HepG2 (cell line): Measurements from ENCODE around the gene MACROD2. TPM values are rescaled to one million over a fixed set of nuclear protein-coding genes. Genes with fewer than 3 reads are reported as not detected.

Source experiments
- ATAC-seq: fragments of 200-7000 bp; cut with Tn5 transposase; 3 replicates; pipeline ENCODE4 v1.9.1; 2020; ENCODE audit warnings: mild to moderate bottlenecking, moderate library complexity
- BruUV-seq: library from RNA; stranded (reverse); fragments of 400-500 nt; replicated peaks from 2 replicates; lab custom pipeline; 2021; lab: Mats Ljungman, UMichigan
- CTCF ChIA-PET: fragments of 300-600 bp; formaldehyde crosslinking; extraction: SDS; loops from one replicate; lab custom pipeline; 2021; ENCODE audit warnings: low total read pairs, inconsistent platforms, low intra/inter-chr PET ratio; lab: Yijun Ruan, JAX
- POLR2A ChIA-PET: fragments of 350-600 bp; sonication (Branson Sonifier 250); formaldehyde crosslinking; loops from one replicate; lab custom pipeline; 2020; ENCODE audit warnings: antibody characterized with exemption, inconsistent platforms; lab: Yijun Ruan, JAX
- DNase-seq: peaks from one replicate; pipeline ENCODE4 v3.0.0-alpha.2; 2015; ENCODE audit warnings: low spot score
- FAIRE-seq: peaks from 3 replicates; lab custom pipeline; 2011; peaks lifted over from hg19 to GRCh38; lab: Jason Lieb, UNC
- H2AFZ ChIP-seq: one replicate; pipeline ENCODE4 v1.6.1; 2011; ENCODE audit warnings: low read length, inconsistent platforms
- H3K27ac ChIP-seq: fragments of 300-600 bp; 3 replicates; pipeline ENCODE4 v1.8.0; 2011; ENCODE audit warnings: mixed run types, mild to moderate bottlenecking, mixed read lengths, low read length, inconsistent platforms; ENCODE audit not compliant: insufficient read depth; ENCODE audit errors: extremely low read length
- H3K27me3 ChIP-seq, 2 experiments: fragments of 200-600 bp in 1 of 2; 2 replicates in 1 of 2; 3 replicates in 1 of 2; pipeline versions ENCODE4 v1.6.0 to v1.8.0; 2011; ENCODE audit warnings: low read length in 2 of 2, mild to moderate bottlenecking in 2 of 2, moderate library complexity in 2 of 2, inconsistent platforms in 1 of 2; ENCODE audit not compliant: insufficient read depth in 2 of 2, control insufficient read depth in 1 of 2
- H3K36me3 ChIP-seq, 2 experiments: fragments of 200-600 bp in 1 of 2; replicated peaks in 1 of 2; 2 replicates in 1 of 2; 3 replicates in 1 of 2; pipeline versions ENCODE4 v1.5.1 to v1.8.0; 2011; ENCODE audit warnings: low read length in 2 of 2, inconsistent platforms in 1 of 2; ENCODE audit not compliant: insufficient read depth in 2 of 2, control insufficient read depth in 1 of 2
- H3K4me1 ChIP-seq: 2 replicates; pipeline ENCODE4 v1.5.1; 2012; ENCODE audit warnings: low read length, inconsistent platforms; ENCODE audit not compliant: insufficient read depth
- H3K4me2 ChIP-seq: 2 replicates; pipeline ENCODE4 v1.6.0; 2011; ENCODE audit warnings: low read depth, low read length, inconsistent platforms
- H3K4me3 ChIP-seq, 3 experiments: fragments of 200-600 bp in 1 of 3; sonication (generic), shearing (Covaris generic) in 1 of 3; replicated peaks in 1 of 3; 2 replicates each; pipeline ENCODE4 v1.5.1; 2011 to 2016; ENCODE audit warnings: low read length in 3 of 3, inconsistent platforms in 2 of 3, low read depth in 2 of 3, mild to moderate bottlenecking in 2 of 3, control low read depth in 1 of 3, mixed read lengths in 1 of 3; ENCODE audit not compliant: insufficient read depth in 1 of 3
- H3K79me2 ChIP-seq: one replicate; pipeline ENCODE4 v1.6.1; 2011; ENCODE audit warnings: low read length, inconsistent platforms; ENCODE audit not compliant: insufficient read depth
- H3K9ac ChIP-seq: 2 replicates; pipeline ENCODE4 v1.6.0; 2011; ENCODE audit warnings: mild to moderate bottlenecking, low read depth, low read length, inconsistent platforms; ENCODE audit not compliant: insufficient read depth
- H3K9me3 ChIP-seq: 2 replicates; pipeline ENCODE4 v1.5.1; 2012; ENCODE audit warnings: mild to moderate bottlenecking, low read length
- H4K20me1 ChIP-seq: 2 replicates; pipeline ENCODE4 v1.6.0; 2011; ENCODE audit warnings: inconsistent platforms, mild to moderate bottlenecking, low read length, moderate library complexity; ENCODE audit not compliant: insufficient read depth
- ELF1 ChIP-seq: sonication (generic); formaldehyde crosslinking; IDR thresholded peaks from 2 replicates; pipeline ENCODE4 v1.4.0; 2020; ENCODE audit warnings: missing genetic modification reagents
- LCORL ChIP-seq, 2 experiments: fragments of 450-650 bp in 1 of 2; sonication (generic) in 1 of 2; formaldehyde crosslinking in 1 of 2; IDR thresholded peaks; 2 replicates each; pipeline versions ENCODE4 v1.5.0 to v1.6.1; 2017 to 2020; ENCODE audit warnings: antibody characterized with exemption in 1 of 2, missing genetic modification reagents in 1 of 2
- PHF5A ChIP-seq: IDR thresholded peaks from one replicate; pipeline ENCODE4 v1.6.1; 2018; ENCODE audit warnings: low read depth, missing genetic modification reagents; ENCODE audit not compliant: unreplicated experiment
- TBL1XR1 ChIP-seq: fragments of 150-350 bp; IDR thresholded peaks from 2 replicates; pipeline ENCODE4 v1.6.1; 2014; ENCODE audit warnings: borderline replicate concordance, low read length; ENCODE audit not compliant: partially characterized antibody
- ZNF143 ChIP-seq: sonication (generic); formaldehyde crosslinking; IDR thresholded peaks from 2 replicates; pipeline ENCODE4 v1.4.0; 2020; ENCODE audit warnings: missing genetic modification reagents
- ZNF589 ChIP-seq: sonication (generic); formaldehyde crosslinking; conservative IDR thresholded peaks from 2 replicates; pipeline ENCODE4 v1.8.0; 2022; ENCODE audit warnings: mild to moderate bottlenecking, moderate library complexity, missing genetic modification reagents
- WGBS: methylation state at CpG from one replicate; pipeline ENCODE4 v1.1.6; 2017; ENCODE audit warnings: low lambda C conversion rate; 5-methylcytosine and 5-hydroxymethylcytosine counted together
- in situ Hi-C: cut with HindIII; loops from 2 replicates; pipeline ENCODE4 v1.10.0; 2017; ENCODE audit warnings: low pct_unique_long_range_greater_than_20kb; ENCODE audit not compliant: extremely low pct_ligation_motif_present
- intact Hi-C: fragments of 100-400 bp; cut with micrococcal nuclease; formaldehyde crosslinking; loops from one replicate; pipeline ENCODE4 v1.10.0; 2022; ENCODE audit not compliant: unreplicated experiment
- polyA plus RNA-seq, 8 experiments: library from polyadenylated mRNA; depleted of rRNA in 3 of 8; stranded (reverse) in 7 of 8; unstranded in 1 of 8; fragments of >200 nt; fragmentation: Illumina TruSeq in 4 of 8; extraction: Trizol in 4 of 8; gene quantifications; 2 replicates each; pipeline versions ENCODE4 v1.2.1 to v1.2.3, GENCODE V29; 2011 to 2016; ENCODE audit warnings: low read depth in 4 of 8, missing spikeins in 1 of 8, mixed read lengths in 1 of 8; ENCODE audit not compliant: insufficient read depth in 1 of 8
- total RNA-seq, 5 experiments: library from RNA; depleted of rRNA; stranded (reverse); fragments of >200 nt; fragmentation: Illumina TruSeq; extraction: Trizol; gene quantifications; 2 replicates each; pipeline ENCODE4 v1.2.3, GENCODE V29; 2016; ENCODE audit warnings: low read depth in 1 of 5
- TF ChIP-seq, protein P1 (sequence below): sonication (generic); formaldehyde crosslinking; IDR thresholded peaks from 2 replicates; pipeline ENCODE4 v1.8.1; 2022; ENCODE audit warnings: mild to moderate bottlenecking, missing genetic modification reagents
- TF ChIP-seq, protein P2 (sequence below): sonication (generic); formaldehyde crosslinking; IDR thresholded peaks from 2 replicates; pipeline ENCODE4 v1.8.0; 2022; ENCODE audit warnings: low read depth, missing genetic modification reagents

MACROD2 gene
- total and polyA plus RNA-seq, 2 of the 13 experiments (the other 11 are each of a cell fraction or from before 2014, with no cell fraction given), result 0.13 to 0.51 TPM

DNA sequence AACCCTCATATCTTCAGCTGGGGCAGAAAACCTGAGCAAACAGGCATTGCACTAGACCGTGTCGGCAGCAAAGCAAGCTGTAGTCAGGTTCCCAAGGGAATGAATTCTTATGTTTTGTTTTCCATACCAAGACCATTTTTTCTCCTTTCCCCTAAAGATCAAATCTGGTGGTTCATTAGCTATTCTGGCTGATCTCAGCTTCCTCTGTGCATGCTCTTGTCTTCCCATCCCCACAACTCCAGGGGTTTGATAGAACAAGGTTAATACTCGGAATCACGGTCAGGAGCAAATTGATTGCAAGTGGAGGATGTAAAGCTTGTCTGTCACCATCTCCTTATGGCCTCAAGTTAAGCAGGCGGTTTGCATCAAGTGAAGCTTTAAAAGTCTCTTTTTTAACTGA is 1799.1 kb downstream of the MACROD2 start:
- no peak overlapping the region for H2AFZ ChIP-seq
- ChIA-PET POLR2A (no interaction called here), CTCF (no interaction called here)
- H3K79me2 ChIP-seq, result no peaks in the 10 kb centered on the region
- H3K4me3 ChIP-seq, result no peak overlapping the region
- H3K36me3 ChIP-seq, result no peaks in the 10 kb centered on the region
- no peak for ATAC-seq
- no peaks in the 10 kb centered on the region for H4K20me1 ChIP-seq
- TF ChIP-seq ZNF589 (CRISPR knock-in tag) (no peak), LCORL (IDR thresholded peaks at IDR 0.05) (no peak), LCORL (CRISPR knock-in tag; IDR thresholded peaks at IDR 0.05) (no peak), ZNF143 (no peak), ELF1 (CRISPR knock-in tag) (no peak), TBL1XR1 (no peak), PHF5A (no peak)
- TF ChIP-seq, protein P1, sequence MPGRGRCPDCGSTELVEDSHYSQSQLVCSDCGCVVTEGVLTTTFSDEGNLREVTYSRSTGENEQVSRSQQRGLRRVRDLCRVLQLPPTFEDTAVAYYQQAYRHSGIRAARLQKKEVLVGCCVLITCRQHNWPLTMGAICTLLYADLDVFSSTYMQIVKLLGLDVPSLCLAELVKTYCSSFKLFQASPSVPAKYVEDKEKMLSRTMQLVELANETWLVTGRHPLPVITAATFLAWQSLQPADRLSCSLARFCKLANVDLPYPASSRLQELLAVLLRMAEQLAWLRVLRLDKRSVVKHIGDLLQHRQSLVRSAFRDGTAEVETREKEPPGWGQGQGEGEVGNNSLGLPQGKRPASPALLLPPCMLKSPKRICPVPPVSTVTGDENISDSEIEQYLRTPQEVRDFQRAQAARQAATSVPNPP, result no peak
- TF ChIP-seq, protein P2, sequence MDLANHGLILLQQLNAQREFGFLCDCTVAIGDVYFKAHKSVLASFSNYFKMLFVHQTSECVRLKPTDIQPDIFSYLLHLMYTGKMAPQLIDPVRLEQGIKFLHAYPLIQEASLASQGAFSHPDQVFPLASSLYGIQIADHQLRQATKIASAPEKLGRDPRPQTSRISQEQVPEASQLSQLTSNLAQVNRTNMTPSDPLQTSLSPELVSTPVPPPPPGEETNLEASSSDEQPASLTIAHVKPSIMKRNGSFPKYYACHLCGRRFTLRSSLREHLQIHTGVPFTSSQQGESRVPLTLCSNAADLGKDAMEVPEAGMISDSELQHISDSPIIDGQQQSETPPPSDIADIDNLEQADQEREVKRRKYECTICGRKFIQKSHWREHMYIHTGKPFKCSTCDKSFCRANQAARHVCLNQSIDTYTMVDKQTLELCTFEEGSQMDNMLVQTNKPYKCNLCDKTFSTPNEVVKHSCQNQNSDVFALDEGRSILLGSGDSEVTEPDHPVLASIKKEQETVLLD (CRISPR knock-in tag), result no peak
- TF ChIP-seq, all 625 proteins: peak for 0
- in situ Hi-C loops (no loop called here), intact Hi-C loops (no loop called here)
- DNase-seq (no peak), FAIRE-seq (no peak)
- Histone ChIP-seq H3K9me3 (peaks cover 63% of the 10 kb centered on the region), H3K27ac (no peak overlapping the region), H3K4me1 (no peaks in the 10 kb centered on the region), H3K27me3 (no peaks in the 10 kb centered on the region), H3K4me2 (no peak overlapping the region), H3K9ac (no peak overlapping the region)
- 25% methylated on average over 5 of the region's 5 CpGs for WGBS
- no TSS peak for BruUV-seq
